CD14-positive monocyte (primary cell): Measurements from ENCODE around the gene CCL27. TPM values are rescaled to one million over a fixed set of nuclear protein-coding genes. Genes with fewer than 3 reads are reported as not detected.
A peak's percentile ranks its signal among the peaks of the same experiment; 100 is the strongest.

ENCODE experiments used
- DNase-seq, 3 donors: peaks; one replicate each; pipeline ENCODE4 v3.0.0-alpha.2; 2011 to 2022
- H2AFZ ChIP-seq: 2 replicates; pipeline ENCODE4 v1.6.0; 2012; ENCODE audit warnings: mild to moderate bottlenecking, low read depth, low read length, inconsistent platforms; ENCODE audit not compliant: insufficient read depth, poor library complexity, severe bottlenecking
- H3K27ac ChIP-seq, 2 donors: 1 replicate in 1 of 2; 2 replicates in 1 of 2; pipeline ENCODE4 v1.5.1; 2012 to 2013; ENCODE audit warnings: low read length in 2 of 2, control low read depth in 1 of 2, inconsistent platforms in 1 of 2, low read depth in 1 of 2, mild to moderate bottlenecking in 1 of 2
- H3K27me3 ChIP-seq, 2 donors: one replicate each; pipeline versions ENCODE4 v1.6.0 to v1.6.1; 2011 to 2013; ENCODE audit warnings: low read length in 2 of 2; ENCODE audit not compliant: control insufficient read depth in 2 of 2, insufficient read depth in 2 of 2
- H3K36me3 ChIP-seq, 2 donors: replicated peaks in 1 of 2; 1 replicate in 1 of 2; 2 replicates in 1 of 2; pipeline versions ENCODE4 v1.5.1 to v1.6.1; 2012 to 2013; ENCODE audit warnings: low read length in 2 of 2, control low read depth in 1 of 2, inconsistent platforms in 1 of 2, mild to moderate bottlenecking in 1 of 2; ENCODE audit not compliant: insufficient read depth in 2 of 2, control insufficient read depth in 1 of 2
- H3K4me1 ChIP-seq, 2 donors: 1 replicate in 1 of 2; 2 replicates in 1 of 2; pipeline versions ENCODE4 v1.5.1 to v1.6.1; 2012 to 2013; ENCODE audit warnings: low read length in 2 of 2, control low read depth in 1 of 2, inconsistent platforms in 1 of 2, mild to moderate bottlenecking in 1 of 2, moderate library complexity in 1 of 2; ENCODE audit not compliant: insufficient read depth in 2 of 2, control insufficient read depth in 1 of 2
- H3K4me2 ChIP-seq: replicated peaks from 2 replicates; pipeline ENCODE3; 2012; ENCODE audit warnings: low read length, moderate library complexity, mild to moderate bottlenecking; ENCODE audit not compliant: poor library complexity, severe bottlenecking; ENCODE audit errors: extremely low read depth
- H3K4me3 ChIP-seq, 3 experiments: fragments of 200-600 bp in 1 of 3; sonication (generic) in 1 of 3; replicated peaks in 1 of 3; 1 replicate in 2 of 3; 2 replicates in 1 of 3; pipeline ENCODE4 v1.5.1; 2011 to 2013; ENCODE audit warnings: low read length in 3 of 3, mild to moderate bottlenecking in 3 of 3, control low read depth in 2 of 3, low read depth in 2 of 3, inconsistent platforms in 1 of 3, moderate library complexity in 1 of 3
- H3K79me2 ChIP-seq: 2 replicates; pipeline ENCODE4 v1.6.0; 2012; ENCODE audit warnings: mild to moderate bottlenecking, control low read depth, inconsistent platforms, low read length, moderate library complexity; ENCODE audit not compliant: insufficient read depth
- H3K9ac ChIP-seq: 2 replicates; pipeline ENCODE4 v1.6.0; 2017; ENCODE audit warnings: low read length, mild to moderate bottlenecking; ENCODE audit not compliant: insufficient read depth, poor library complexity, severe bottlenecking
- H3K9me3 ChIP-seq, 2 donors: replicated peaks in 1 of 2; 1 replicate in 1 of 2; 2 replicates in 1 of 2; pipeline versions ENCODE4 v1.5.1 to v1.6.1; 2012 to 2013; ENCODE audit warnings: low read length in 2 of 2, control low read depth in 1 of 2; ENCODE audit not compliant: control insufficient read depth in 1 of 2, insufficient read depth in 1 of 2
- H4K20me1 ChIP-seq: 2 replicates; pipeline ENCODE4 v1.6.0; 2012; ENCODE audit warnings: mild to moderate bottlenecking, low read length, control low read depth, moderate library complexity; ENCODE audit not compliant: insufficient read depth
- H3K27ac Mint-ChIP-seq, 7 donors: one replicate each; pipeline ENCODE4 v1.8.0; 2020; ENCODE audit warnings: mild to moderate bottlenecking in 7 of 7, mixed read lengths in 7 of 7, moderate library complexity in 6 of 7, inconsistent platforms in 2 of 7
- H3K27me3 Mint-ChIP-seq, 3 donors: one replicate each; pipeline ENCODE4 v1.8.0; 2021 to 2022; ENCODE audit warnings: low read depth in 3 of 3, mild to moderate bottlenecking in 3 of 3, mixed read lengths in 3 of 3, moderate library complexity in 3 of 3, inconsistent platforms in 1 of 3
- H3K36me3 Mint-ChIP-seq, 2 donors: one replicate each; pipeline ENCODE4 v1.8.0; 2020; ENCODE audit warnings: mixed read lengths in 2 of 2, inconsistent platforms in 1 of 2, mild to moderate bottlenecking in 1 of 2
- H3K4me1 Mint-ChIP-seq: one replicate; pipeline ENCODE4 v1.8.0; 2020; ENCODE audit warnings: mild to moderate bottlenecking, mixed read lengths
- H3K4me3 Mint-ChIP-seq, 2 donors: one replicate each; pipeline ENCODE4 v1.8.0; 2020; ENCODE audit warnings: mild to moderate bottlenecking in 2 of 2, mixed read lengths in 2 of 2, moderate library complexity in 1 of 2
- H3K9me3 Mint-ChIP-seq, 7 donors: one replicate each; pipeline ENCODE4 v1.8.0; 2020 to 2022; ENCODE audit warnings: mixed read lengths in 7 of 7, mild to moderate bottlenecking in 6 of 7, moderate library complexity in 6 of 7, inconsistent platforms in 2 of 7
- CTCF ChIP-seq: fragments of 200-600 bp; IDR thresholded peaks from one replicate; pipeline ENCODE4 v1.8.0; 2022; ENCODE audit warnings: antibody characterized with exemption, mild to moderate bottlenecking
- WGBS: methylation state at CpG from one replicate; pipeline ENCODE4 v1.1.5; 2013; ENCODE audit warnings: missing lambda C conversion rate; ENCODE audit not compliant: insufficient coverage; 5-methylcytosine and 5-hydroxymethylcytosine counted together
- intact Hi-C, 2 donors: fragments of 100-400 bp; cut with micrococcal nuclease; formaldehyde crosslinking; loops; one replicate each; pipeline versions ENCODE4 v1.15.0 to v1.15.1; 2023
- polyA plus RNA-seq, 3 donors: library from polyadenylated mRNA; depleted of rRNA in 1 of 3; unstranded in 2 of 3; stranded (reverse) in 1 of 3; fragments of 300-500 nt in 2 of 3; fragments of >200 nt in 1 of 3; fragmentation: Illumina TruSeq in 2 of 3; gene quantifications; 1 replicate in 2 of 3; 2 replicates in 1 of 3; pipeline ENCODE4 v1.2.3, GENCODE V29; 2012 to 2021

CCL27 gene
- polyA plus RNA-seq, 3 donors, result not detected

GRCh38 chr9:34652602-34653000 lies 9.9 kb downstream of the CCL27 start:
- peak overlapping the region in 2 of 7 donors; percentile 1 to 26 for H3K27ac Mint-ChIP-seq
- no peak for DNase-seq
- H3K9me3 ChIP-seq, result no peaks in the 10 kb centered on the region
- peaks cover 0 to 4% (median 0%) of the 10 kb centered on the region in 7 donors for H3K9me3 Mint-ChIP-seq
- H3K36me3 Mint-ChIP-seq, result peaks cover 34 to 44% of the 10 kb centered on the region in 2 donors
- H4K20me1 ChIP-seq, result peaks cover 7% of the 10 kb centered on the region
- no peak overlapping the region for H3K9ac ChIP-seq
- H2AFZ ChIP-seq, result no peak overlapping the region
- 65% methylated on average over 3 of the region's 5 CpGs for WGBS
- peaks cover 31% of the 10 kb centered on the region for H3K4me1 Mint-ChIP-seq
- intact Hi-C loops, result no loop called here
- H3K4me3 Mint-ChIP-seq, result peak overlapping the region; percentile 54 to 72
- no peak for TF ChIP-seq CTCF
- H3K4me1 ChIP-seq, result peaks cover 10 to 14% of the 10 kb centered on the region in 2 donors
- no peak overlapping the region for H3K4me3 ChIP-seq
- peaks cover 18 to 30% of the 10 kb centered on the region in 2 donors for H3K36me3 ChIP-seq
- no peaks in the 10 kb centered on the region for H3K79me2 ChIP-seq
- no peak overlapping the region for H3K27ac ChIP-seq
- H3K4me2 ChIP-seq, result peak overlapping the region; percentile 46
- peaks cover 8 to 14% (median 8%) of the 10 kb centered on the region in 3 donors for H3K27me3 Mint-ChIP-seq
- no peaks in the 10 kb centered on the region for H3K27me3 ChIP-seq

- Histone ChIP-seq H3K4me1 (peaks cover 15 to 20% of the 10 kb centered on the region in 2 donors), H3K36me3 (peaks cover 18 to 30% of the 10 kb centered on the region in 2 donors), H3K27me3 (no peaks in the 10 kb centered on the region), H3K9ac (no peak within 1 kb of the TSS), H3K4me3 (peak within 1 kb of the TSS in 1 of 3 experiments; percentile 42), H3K27ac (no peak within 1 kb of the TSS), H2AFZ (peak within 1 kb of the TSS; percentile 50), H3K4me2 (peak within 1 kb of the TSS; percentile 46), H3K9me3 (no peaks in the 10 kb centered on the region), H3K79me2 (peaks cover 2% of the 10 kb centered on the region), H4K20me1 (peaks cover 11% of the 10 kb centered on the region)
- intact Hi-C loops, result no loop called here
- 37% methylated on average over 19 of the region's 24 CpGs for WGBS
- DNase-seq, result peak; percentile 32 to 64 (median 41)
- Mint-ChIP-seq H3K27me3 (peaks cover 6 to 14% (median 8%) of the 10 kb centered on the region in 3 donors), H3K27ac (peak within 1 kb of the TSS in 2 of 7 donors; percentile 1 to 26), H3K4me1 (peaks cover 37% of the 10 kb centered on the region), H3K4me3 (peak within 1 kb of the TSS; percentile 54 to 72), H3K36me3 (peaks cover 34 to 44% of the 10 kb centered on the region in 2 donors), H3K9me3 (peaks cover 0 to 4% (median 0%) of the 10 kb centered on the region in 7 donors)
- no peak for TF ChIP-seq CTCF
Measured at GRCh38 chr9:34651876-34652601, 10.4 kb downstream of the CCL27 start, which contains the start of gene IL11RA. Gene IL11RA, plus strand, starts transcription at chr9:34652185. Its CDS starts 3,033 bp downstream, at chr9:34655218.
